GM13977 (cell line): ENCODE results near the gene COLEC12.

ENCODE experiments used
- DNase-seq: peaks from one replicate; pipeline ENCODE4 v3.0.0; 2012; ENCODE audit warnings: low spot score
- CTCF ChIP-seq: IDR thresholded peaks from 2 replicates; pipeline ENCODE4 v1.5.1; 2012; ENCODE audit warnings: mild to moderate bottlenecking, control low read depth; ENCODE audit not compliant: insufficient read depth; ENCODE audit errors: extremely low read depth, missing control alignments
- in situ Hi-C: fragments of 300-500 bp; cut with MboI; formaldehyde crosslinking; loops from one replicate; pipeline ENCODE4 v1.12.0; 2022; ENCODE audit warnings: low sequenced_read_pairs, low pct_unique_long_range_greater_than_20kb, mixed read lengths, inconsistent platforms; ENCODE audit not compliant: unreplicated experiment

Gene COLEC12

GRCh38 chr18:434410-434809 lies 66.1 kb downstream of the COLEC12 start:
- in situ Hi-C loops, result no loop called here
- no peak for DNase-seq
- TF ChIP-seq CTCF, result no peak

DNA sequence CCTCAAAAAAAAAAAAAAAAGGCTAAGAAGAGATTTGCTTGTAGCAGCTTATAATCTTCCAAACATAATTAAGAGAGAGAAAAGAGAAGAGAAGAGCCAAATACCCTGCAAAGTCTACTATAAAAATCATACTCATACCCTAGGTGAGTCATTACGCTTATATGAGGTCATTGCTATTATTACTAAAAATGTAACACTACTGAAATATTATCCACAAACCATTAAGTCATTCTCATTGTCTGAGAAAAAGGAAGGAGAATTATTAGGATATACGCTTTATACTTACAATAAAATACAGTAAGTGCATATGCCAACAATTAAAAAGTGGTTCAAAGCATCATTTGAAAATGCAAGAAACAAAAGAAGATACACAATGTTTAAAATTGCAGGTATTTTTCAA lies 66.5 kb downstream of the COLEC12 start:
- no peak for DNase-seq
- no peak for TF ChIP-seq CTCF
- in situ Hi-C loops, result no loop called here

DNA sequence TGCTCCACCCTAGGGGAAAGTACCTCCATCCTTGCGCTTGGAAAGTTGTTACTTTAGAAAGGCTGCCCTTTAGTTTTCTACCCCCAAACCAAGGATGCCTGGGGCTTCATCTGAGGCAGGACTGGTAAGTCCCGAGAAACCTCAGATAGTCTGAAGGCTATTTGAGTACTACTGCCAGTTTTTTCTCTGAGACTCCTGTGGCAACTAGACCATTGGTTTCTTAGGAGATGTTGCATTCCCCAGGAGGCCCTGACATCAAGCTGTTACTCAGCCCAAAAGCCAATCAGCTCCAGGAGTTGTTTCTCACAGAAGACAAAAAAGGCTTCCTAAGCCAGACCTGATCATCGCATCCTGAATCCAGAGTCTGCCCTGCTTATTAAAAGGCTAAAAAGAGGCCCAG lies 67.2 kb downstream of the COLEC12 start:
- in situ Hi-C loops, result no loop called here
- DNase-seq, result no peak
- no peak for TF ChIP-seq CTCF

GRCh38 chr18:432791-433190 lies 67.7 kb downstream of the COLEC12 start:
- no peak for TF ChIP-seq CTCF
- no peak for DNase-seq
- in situ Hi-C loops, result no loop called here

GRCh38 chr18:429030-429429 lies 71.5 kb downstream of the COLEC12 start:
- in situ Hi-C loops, result no loop called here
- no peak for DNase-seq
- no peak for TF ChIP-seq CTCF

- DNase-seq, result no peak
- TF ChIP-seq CTCF, result no peak
- in situ Hi-C loops, result no loop called here
These were observed 73.5 kb downstream of the COLEC12 start for GRCh38 chr18:427005-427404.
